ENCODE data around the gene IRAK2.

Gene IRAK2

DNA sequence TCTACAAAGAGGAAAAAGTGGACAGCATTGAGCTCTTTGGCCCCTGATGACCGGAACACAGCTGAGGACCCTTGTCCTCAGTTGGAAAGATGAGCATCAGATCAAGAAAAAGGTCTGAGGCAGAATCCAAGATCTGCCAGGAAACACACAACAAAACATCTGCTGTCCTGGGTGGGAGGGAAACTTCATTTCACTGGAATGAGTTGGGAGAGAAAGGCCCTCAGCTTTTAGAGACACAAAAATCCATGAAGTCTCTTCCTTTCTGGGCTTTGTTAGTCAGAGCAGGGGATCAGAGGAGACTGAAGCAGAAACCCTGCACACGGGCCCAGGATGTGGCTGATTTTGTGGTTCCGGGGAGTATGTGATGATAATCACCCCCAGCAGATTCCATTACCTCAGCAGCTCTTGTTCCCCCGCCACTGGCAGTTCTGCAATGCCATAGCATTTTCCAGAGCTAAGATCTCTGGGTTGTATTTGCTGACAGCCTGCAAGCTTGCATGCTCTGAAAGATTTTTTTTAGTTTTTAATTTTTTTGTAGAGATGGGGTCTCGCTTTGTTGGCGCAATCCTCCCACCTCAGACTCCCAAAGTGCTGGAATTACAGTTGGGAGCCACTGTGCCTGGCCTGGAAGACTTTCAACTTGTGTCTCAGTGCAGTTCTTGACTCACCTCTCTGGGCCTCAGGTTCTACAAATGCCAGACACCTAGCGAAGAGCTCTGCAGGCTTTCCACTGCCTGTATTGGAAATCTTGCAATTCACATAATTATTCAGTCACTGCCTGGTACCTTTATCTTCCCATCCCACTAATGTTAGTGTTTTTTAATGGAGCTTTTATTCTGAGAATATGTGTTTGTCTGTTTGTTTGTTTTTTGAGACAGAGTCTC lies 77.7 kb downstream of the IRAK2 start:
- TF ChIP-seq MYC (IDR thresholded peaks at IDR 0.05; ENCODE audit: low read depth, low read length) (peak; percentile 50; the same call in 1 of the 2 replicates), POLR2A (IDR thresholded peaks at IDR 0.05; ENCODE audit: extremely low read depth, insufficient read length) (no peak)
- H3K4me3 ChIP-seq (ENCODE audit: low read depth, low read length): no peak overlapping the region
- DNase-seq (ENCODE audit: low read depth): peak; percentile 95

DNA sequence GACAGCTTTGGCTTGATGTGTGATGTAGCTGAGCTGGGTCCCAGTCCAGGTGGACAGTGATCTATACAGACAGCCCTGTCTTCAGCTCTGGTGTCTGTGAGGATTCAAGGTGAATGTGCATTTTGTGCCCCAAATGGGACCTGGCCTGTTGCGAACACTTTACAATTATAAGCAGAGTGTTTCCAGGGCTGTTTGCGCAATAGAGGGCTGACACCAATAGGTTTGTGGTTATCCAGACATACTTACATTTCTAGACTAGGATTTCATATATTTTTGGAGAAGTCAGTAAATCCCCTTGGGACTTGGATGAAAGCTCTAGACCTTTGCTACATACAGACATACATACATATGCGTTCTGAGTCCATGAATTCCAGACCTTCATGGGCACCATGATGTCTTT lies 79.3 kb downstream of the IRAK2 start:
- TF ChIP-seq POLR2A (IDR thresholded peaks at IDR 0.05; ENCODE audit: extremely low read depth, insufficient read length): no peak
- TF ChIP-seq MYC (IDR thresholded peaks at IDR 0.05; ENCODE audit: low read depth, low read length): no peak
- TF ChIP-seq, protein P1, sequence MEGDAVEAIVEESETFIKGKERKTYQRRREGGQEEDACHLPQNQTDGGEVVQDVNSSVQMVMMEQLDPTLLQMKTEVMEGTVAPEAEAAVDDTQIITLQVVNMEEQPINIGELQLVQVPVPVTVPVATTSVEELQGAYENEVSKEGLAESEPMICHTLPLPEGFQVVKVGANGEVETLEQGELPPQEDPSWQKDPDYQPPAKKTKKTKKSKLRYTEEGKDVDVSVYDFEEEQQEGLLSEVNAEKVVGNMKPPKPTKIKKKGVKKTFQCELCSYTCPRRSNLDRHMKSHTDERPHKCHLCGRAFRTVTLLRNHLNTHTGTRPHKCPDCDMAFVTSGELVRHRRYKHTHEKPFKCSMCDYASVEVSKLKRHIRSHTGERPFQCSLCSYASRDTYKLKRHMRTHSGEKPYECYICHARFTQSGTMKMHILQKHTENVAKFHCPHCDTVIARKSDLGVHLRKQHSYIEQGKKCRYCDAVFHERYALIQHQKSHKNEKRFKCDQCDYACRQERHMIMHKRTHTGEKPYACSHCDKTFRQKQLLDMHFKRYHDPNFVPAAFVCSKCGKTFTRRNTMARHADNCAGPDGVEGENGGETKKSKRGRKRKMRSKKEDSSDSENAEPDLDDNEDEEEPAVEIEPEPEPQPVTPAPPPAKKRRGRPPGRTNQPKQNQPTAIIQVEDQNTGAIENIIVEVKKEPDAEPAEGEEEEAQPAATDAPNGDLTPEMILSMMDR (IDR thresholded peaks at IDR 0.05; ENCODE audit: low read depth, low read length): no peak
- TF ChIP-seq, protein P2, sequence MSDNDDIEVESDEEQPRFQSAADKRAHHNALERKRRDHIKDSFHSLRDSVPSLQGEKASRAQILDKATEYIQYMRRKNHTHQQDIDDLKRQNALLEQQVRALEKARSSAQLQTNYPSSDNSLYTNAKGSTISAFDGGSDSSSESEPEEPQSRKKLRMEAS (IDR thresholded peaks at IDR 0.05; ENCODE audit: low read depth, low read length): no peak
- H3K4me3 ChIP-seq (ENCODE audit: low read depth, low read length): no peak overlapping the region
- peak; percentile 71 for DNase-seq (ENCODE audit: low read depth)

DNA sequence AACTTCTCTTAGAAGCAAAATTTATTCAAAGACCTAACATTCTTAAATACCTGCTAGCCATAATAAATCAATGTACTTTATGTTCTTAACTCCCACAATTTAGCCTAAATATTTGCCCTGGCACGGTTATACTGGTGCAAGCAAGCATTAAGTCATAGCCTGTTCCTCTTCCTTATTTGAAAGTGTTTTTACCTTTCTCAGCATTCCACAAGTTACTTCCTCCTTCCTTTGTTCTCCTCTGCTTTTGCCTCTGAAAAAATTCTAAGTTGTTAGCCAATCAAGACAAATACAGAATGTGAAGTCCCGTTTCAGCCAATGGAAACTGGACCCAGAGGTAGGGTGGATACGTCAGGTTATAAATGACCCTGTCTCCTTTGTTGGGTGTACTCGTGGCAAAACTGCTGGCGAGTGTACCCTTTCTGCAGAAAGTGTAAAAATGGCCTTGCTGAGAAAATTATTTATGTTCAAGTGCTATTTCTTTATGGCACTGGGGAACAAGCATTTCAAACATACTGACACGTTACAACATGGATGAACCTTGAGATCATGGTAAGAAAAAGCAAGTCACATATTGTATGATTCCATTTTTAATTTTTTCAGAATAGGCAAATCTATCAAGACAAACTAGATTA lies 80.5 kb downstream of the IRAK2 start:
- DNase-seq (ENCODE audit: low read depth): no peak
- no peak overlapping the region for H3K4me3 ChIP-seq (ENCODE audit: low read depth, low read length)
- TF ChIP-seq POLR2A (IDR thresholded peaks at IDR 0.05; ENCODE audit: extremely low read depth, insufficient read length): no peak

- TF ChIP-seq POLR2A (IDR thresholded peaks at IDR 0.05; ENCODE audit: extremely low read depth, insufficient read length) (no peak), MYC (IDR thresholded peaks at IDR 0.05; ENCODE audit: low read depth, low read length) (no peak)
- TF ChIP-seq, protein P2 (IDR thresholded peaks at IDR 0.05; ENCODE audit: low read depth, low read length): no peak
- TF ChIP-seq, protein P1 (IDR thresholded peaks at IDR 0.05; ENCODE audit: low read depth, low read length): no peak
- DNase-seq (ENCODE audit: low read depth): no peak
- H3K4me3 ChIP-seq (ENCODE audit: low read depth, low read length): peak overlapping the region; percentile 35
Measured at GRCh38 chr3:10247679-10248183, 83.0 kb downstream of the IRAK2 start.

DNA sequence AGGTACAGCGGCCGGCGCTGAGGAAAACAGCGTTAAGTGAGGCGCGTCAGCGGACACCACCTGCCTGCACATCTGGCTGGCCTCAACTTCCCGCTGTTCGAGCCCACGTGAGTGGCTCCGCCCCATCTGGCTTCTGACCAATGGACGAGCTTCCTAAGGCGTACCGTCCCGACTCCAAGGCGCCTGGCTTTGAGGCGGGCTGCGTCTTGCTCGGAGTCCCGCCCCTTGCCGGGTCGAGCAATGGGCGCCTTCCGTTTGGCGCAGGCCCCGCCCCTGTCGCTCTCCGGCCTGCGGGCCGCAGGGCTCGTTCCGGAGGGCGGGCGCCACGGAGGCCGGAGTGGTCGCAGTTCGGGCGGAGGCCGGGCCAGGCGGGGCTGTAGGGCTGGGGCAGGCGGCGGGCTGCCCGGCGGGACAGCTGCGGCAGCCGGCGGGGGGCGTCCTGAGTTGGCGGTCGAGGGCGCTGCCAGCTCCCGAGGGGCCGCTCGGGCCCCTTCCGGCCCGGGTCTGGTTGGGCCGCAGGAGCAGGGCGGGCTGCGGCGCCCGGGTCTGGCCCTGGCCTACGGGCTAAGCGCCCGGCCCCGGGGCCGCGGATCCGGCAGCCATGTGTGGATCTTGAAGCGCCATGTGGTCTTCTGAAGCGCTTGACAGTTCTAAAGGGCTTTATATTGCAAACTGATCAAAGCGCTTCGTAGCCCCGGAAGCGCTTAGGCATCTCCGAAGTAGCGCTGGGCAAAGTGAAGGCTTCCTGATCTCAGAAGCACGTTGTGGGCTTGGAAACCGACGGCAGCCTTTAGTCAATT lies 83.7 kb downstream of the IRAK2 start, which contains the start of gene TATDN2:
TSS of gene TATDN2 (plus strand) at position 276 of the 800 bp plus-strand sequence. CDS start 742 bp downstream, outside the sequence.
- TF ChIP-seq, protein P1 (IDR thresholded peaks at IDR 0.05; ENCODE audit: low read depth, low read length): no peak
- TF ChIP-seq, protein P2 (IDR thresholded peaks at IDR 0.05; ENCODE audit: low read depth, low read length): peak; percentile 95
- TF ChIP-seq POLR2A (IDR thresholded peaks at IDR 0.05; ENCODE audit: extremely low read depth, insufficient read length) (peak; percentile 83), MYC (IDR thresholded peaks at IDR 0.05; ENCODE audit: low read depth, low read length) (peak; percentile 90)
- H3K4me3 ChIP-seq (ENCODE audit: low read depth, low read length): peak within 1 kb of the TSS; percentile 97
- DNase-seq (ENCODE audit: low read depth): peak; percentile 98

DNA sequence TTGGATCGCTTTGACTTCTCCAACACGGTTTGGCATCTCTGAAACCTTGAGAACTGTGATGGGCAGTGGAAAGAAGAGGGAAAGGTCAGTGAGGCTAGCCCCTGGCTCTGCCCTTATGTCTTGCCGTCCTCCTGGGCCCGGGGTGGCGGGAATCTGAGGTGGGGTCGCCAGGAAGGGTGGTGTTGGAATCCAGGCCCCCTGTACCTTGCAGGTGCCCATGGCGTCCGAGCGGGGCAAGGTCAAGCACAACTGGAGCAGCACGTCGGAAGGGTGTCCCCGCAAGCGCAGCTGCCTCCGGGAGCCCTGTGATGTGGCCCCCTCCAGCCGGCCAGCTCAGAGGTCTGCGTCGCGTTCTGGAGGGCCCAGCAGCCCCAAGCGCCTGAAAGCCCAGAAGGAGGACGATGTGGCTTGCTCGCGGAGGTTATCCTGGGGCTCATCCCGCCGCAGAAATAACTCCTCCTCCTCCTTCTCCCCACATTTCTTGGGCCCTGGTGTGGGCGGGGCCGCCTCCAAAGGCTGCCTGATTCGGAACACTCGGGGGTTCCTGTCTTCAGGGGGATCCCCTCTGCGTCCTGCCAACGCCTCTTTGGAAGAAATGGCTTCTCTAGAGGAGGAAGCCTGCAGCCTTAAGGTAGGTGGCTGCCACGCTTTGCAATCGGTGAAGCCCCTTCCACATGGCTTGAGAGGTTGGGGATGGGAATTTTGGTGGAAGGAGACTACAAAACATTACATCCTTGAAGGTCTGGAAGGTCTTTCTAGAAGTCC lies 84.4 kb downstream of the IRAK2 start:
- DNase-seq (ENCODE audit: low read depth): peak; percentile 63

More for the DNA sequence above, 84.4 kb downstream of the IRAK2 start:
- peak overlapping the region; percentile 97 for H3K4me3 ChIP-seq (ENCODE audit: low read depth, low read length)
- TF ChIP-seq, protein P2 (IDR thresholded peaks at IDR 0.05; ENCODE audit: low read depth, low read length): peak; percentile 60
- TF ChIP-seq MYC (IDR thresholded peaks at IDR 0.05; ENCODE audit: low read depth, low read length): no peak
- TF ChIP-seq POLR2A (IDR thresholded peaks at IDR 0.05; ENCODE audit: extremely low read depth, insufficient read length): no peak
- TF ChIP-seq, protein P1 (IDR thresholded peaks at IDR 0.05; ENCODE audit: low read depth, low read length): no peak
